ENCODE results near the gene PPP2R2B. TPM values are rescaled to one million over a fixed set of nuclear protein-coding genes. Genes with fewer than 3 reads are reported as not detected.

The PPP2R2B gene
- total RNA-seq, 6 experiments from 2014 or later = 0.15 to 0.77 (median 0.27) TPM

GRCh38 chr5:146872188-146872587 lies 6.4 kb downstream of the PPP2R2B start:
- TF ChIP-seq, protein P1, sequence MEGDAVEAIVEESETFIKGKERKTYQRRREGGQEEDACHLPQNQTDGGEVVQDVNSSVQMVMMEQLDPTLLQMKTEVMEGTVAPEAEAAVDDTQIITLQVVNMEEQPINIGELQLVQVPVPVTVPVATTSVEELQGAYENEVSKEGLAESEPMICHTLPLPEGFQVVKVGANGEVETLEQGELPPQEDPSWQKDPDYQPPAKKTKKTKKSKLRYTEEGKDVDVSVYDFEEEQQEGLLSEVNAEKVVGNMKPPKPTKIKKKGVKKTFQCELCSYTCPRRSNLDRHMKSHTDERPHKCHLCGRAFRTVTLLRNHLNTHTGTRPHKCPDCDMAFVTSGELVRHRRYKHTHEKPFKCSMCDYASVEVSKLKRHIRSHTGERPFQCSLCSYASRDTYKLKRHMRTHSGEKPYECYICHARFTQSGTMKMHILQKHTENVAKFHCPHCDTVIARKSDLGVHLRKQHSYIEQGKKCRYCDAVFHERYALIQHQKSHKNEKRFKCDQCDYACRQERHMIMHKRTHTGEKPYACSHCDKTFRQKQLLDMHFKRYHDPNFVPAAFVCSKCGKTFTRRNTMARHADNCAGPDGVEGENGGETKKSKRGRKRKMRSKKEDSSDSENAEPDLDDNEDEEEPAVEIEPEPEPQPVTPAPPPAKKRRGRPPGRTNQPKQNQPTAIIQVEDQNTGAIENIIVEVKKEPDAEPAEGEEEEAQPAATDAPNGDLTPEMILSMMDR (IDR thresholded peaks at IDR 0.05) = no peak
- TF ChIP-seq POLR2A (IDR thresholded peaks at IDR 0.05) = no peak

GRCh38 chr5:146867996-146868708 lies 10.4 kb downstream of the PPP2R2B start:
- TF ChIP-seq, protein P1 (IDR thresholded peaks at IDR 0.05) = no peak
- TF ChIP-seq POLR2A (IDR thresholded peaks at IDR 0.05) = no peak
- H3K9me3 ChIP-seq = no peaks in the 10 kb centered on the region
- whole genome bisulfite sequencing (ENCODE audit: insufficient coverage, low coverage, low lambda C conversion rate, missing lambda C conversion rate) = 93% methylated on average over 1 of the region's 1 CpG
- H3K4me1 ChIP-seq = no peaks in the 10 kb centered on the region
- H3K27me3 ChIP-seq = no peaks in the 10 kb centered on the region
- no peak overlapping the region for H3K27ac ChIP-seq
- H3K4me3 ChIP-seq = no peak overlapping the region
- intact Hi-C loops (cut with DNase I) = no loop called here
- ATAC-seq (no peak), DNase-seq (no peak)
- no peaks in the 10 kb centered on the region for H3K36me3 ChIP-seq

More at GRCh38 chr5:146872188-146872587, 6.4 kb downstream of the PPP2R2B start:
- DNase-seq (no peak), ATAC-seq (no peak)
- Histone ChIP-seq H3K9me3 (no peaks in the 10 kb centered on the region), H3K36me3 (no peaks in the 10 kb centered on the region), H3K4me1 (peaks cover 0 to 4% (median 0%) of the 10 kb centered on the region in 4 donors), H3K27ac (no peak overlapping the region), H3K27me3 (no peaks in the 10 kb centered on the region), H3K4me3 (no peak overlapping the region)
- intact Hi-C loops (cut with DNase I) = no loop called here
- 71% methylated on average over 1 of the region's 1 CpG for WGBS (ENCODE audit: insufficient coverage, low coverage, low lambda C conversion rate, missing lambda C conversion rate)

- intact Hi-C loops (cut with DNase I) = no loop called here
Observed at GRCh38 chr5:146866263-146866662, 12.3 kb downstream of the PPP2R2B start.

DNA sequence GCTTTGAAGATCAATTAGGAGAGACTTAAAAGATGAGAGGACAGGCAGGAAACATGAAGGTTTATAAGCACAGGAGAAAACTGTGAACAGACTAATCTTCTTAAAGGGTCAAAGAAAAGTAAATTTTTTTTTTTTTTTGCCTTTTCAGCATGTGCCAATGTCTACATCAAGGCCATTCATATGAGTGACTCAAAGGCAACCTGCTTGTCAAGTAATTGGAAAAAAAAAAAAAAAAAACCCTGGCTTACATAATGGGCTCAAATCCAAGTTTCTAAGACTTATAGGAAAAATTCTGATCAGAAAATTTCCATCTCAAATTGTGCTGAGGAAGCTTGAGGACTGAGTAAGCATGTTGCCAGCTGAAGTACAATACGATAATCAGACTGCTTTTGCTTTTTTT lies 15.9 kb downstream of the PPP2R2B start:
- Histone ChIP-seq H3K27ac (no peak overlapping the region), H3K36me3 (no peaks in the 10 kb centered on the region), H3K9me3 (no peaks in the 10 kb centered on the region), H3K27me3 (no peaks in the 10 kb centered on the region), H3K4me3 (no peak overlapping the region), H3K4me1 (no peaks in the 10 kb centered on the region)
- intact Hi-C loops (cut with DNase I) = no loop called here
- DNase-seq = no peak
- no peak for TF ChIP-seq POLR2A (IDR thresholded peaks at IDR 0.05)
- TF ChIP-seq, protein P1 (IDR thresholded peaks at IDR 0.05) = no peak
- WGBS (ENCODE audit: insufficient coverage, low coverage, low lambda C conversion rate, missing lambda C conversion rate) = 50% methylated on average over 1 of the region's 1 CpG
- no peak for ATAC-seq

More at GRCh38 chr5:146866263-146866662, 12.3 kb downstream of the PPP2R2B start:
- no peaks in the 10 kb centered on the region for H3K4me1 ChIP-seq
- H3K4me3 ChIP-seq = no peak overlapping the region
- WGBS (ENCODE audit: insufficient coverage, low coverage, low lambda C conversion rate, missing lambda C conversion rate) = 89% methylated on average over 2 of the region's 2 CpGs
- no peak overlapping the region for H3K27ac ChIP-seq
- no peaks in the 10 kb centered on the region for H3K36me3 ChIP-seq
- no peaks in the 10 kb centered on the region for H3K9me3 ChIP-seq
- TF ChIP-seq POLR2A (IDR thresholded peaks at IDR 0.05) = no peak
- TF ChIP-seq, protein P1 (IDR thresholded peaks at IDR 0.05) = no peak
- H3K27me3 ChIP-seq = no peaks in the 10 kb centered on the region
- ATAC-seq (no peak), DNase-seq (no peak)
